GM23338 (cell line): ENCODE measurements around the gene FAM241A. TPM values are rescaled to one million over a fixed set of nuclear protein-coding genes. Genes with fewer than 3 reads are reported as not detected.

Source experiments
- ATAC-seq: fragments of 200-7000 bp; cut with Tn5 transposase; 3 replicates; pipeline ENCODE4 v1.9.1; 2020
- DNase-seq: peaks from one replicate; pipeline ENCODE4 v3.0.0-alpha.2; 2015; ENCODE audit warnings: low spot score
- H2AFZ ChIP-seq: fragments of 200-600 bp; sonication (generic); 2 replicates; pipeline ENCODE4 v1.8.0; 2016; ENCODE audit warnings: antibody characterized with exemption, mild to moderate bottlenecking, moderate library complexity
- H3F3A ChIP-seq: fragments of 200-600 bp; sonication (generic); replicated peaks from 2 replicates; pipeline ENCODE4 v1.8.0; 2017; ENCODE audit warnings: antibody characterized with exemption, mixed run types, low read depth
- H3K27ac ChIP-seq: fragments of 200-600 bp; sonication (generic); 2 replicates; pipeline ENCODE4 v1.6.1; 2016; ENCODE audit warnings: low read depth
- H3K27me3 ChIP-seq: fragments of 200-600 bp; sonication (generic); 2 replicates; pipeline ENCODE4 v1.8.0; 2016; ENCODE audit warnings: mild to moderate bottlenecking, mixed run types, moderate library complexity; ENCODE audit not compliant: insufficient read depth
- H3K36me3 ChIP-seq: fragments of 200-600 bp; sonication (generic); 2 replicates; pipeline ENCODE4 v1.8.0; 2016; ENCODE audit warnings: mild to moderate bottlenecking; ENCODE audit not compliant: insufficient read depth
- H3K4me1 ChIP-seq: fragments of 200-600 bp; sonication (generic); 2 replicates; pipeline ENCODE4 v1.8.0; 2016; ENCODE audit warnings: mild to moderate bottlenecking, moderate library complexity; ENCODE audit not compliant: insufficient read depth
- H3K4me2 ChIP-seq: fragments of 200-600 bp; sonication (generic); 2 replicates; pipeline ENCODE4 v1.7.1; 2017; ENCODE audit warnings: mixed run types
- H3K4me3 ChIP-seq: fragments of 200-600 bp; sonication (generic); 2 replicates; pipeline ENCODE4 v1.6.1; 2016; ENCODE audit warnings: mixed run types
- H3K79me2 ChIP-seq: fragments of 200-600 bp; sonication (generic); replicated peaks from 2 replicates; pipeline ENCODE4 v1.8.0; 2017; ENCODE audit warnings: mild to moderate bottlenecking; ENCODE audit not compliant: insufficient read depth
- H3K9me2 ChIP-seq: fragments of 200-600 bp; sonication (generic); 2 replicates; pipeline ENCODE4 v1.8.0; 2017; ENCODE audit not compliant: insufficient read depth
- H4K20me1 ChIP-seq: fragments of 200-600 bp; sonication (generic); replicated peaks from 2 replicates; pipeline ENCODE4 v1.8.0; 2017; ENCODE audit warnings: mild to moderate bottlenecking; ENCODE audit not compliant: insufficient read depth
- H3K27ac Mint-ChIP-seq: 2 replicates; pipeline ENCODE4 v1.8.0; 2020; ENCODE audit warnings: inconsistent platforms, mild to moderate bottlenecking, moderate library complexity, mixed read lengths
- H3K27me3 Mint-ChIP-seq: 3 replicates; pipeline ENCODE4 v1.8.0; 2022; ENCODE audit warnings: low read depth, mild to moderate bottlenecking, moderate library complexity, mixed read lengths, inconsistent platforms; ENCODE audit not compliant: insufficient read depth, poor library complexity
- H3K36me3 Mint-ChIP-seq: 3 replicates; pipeline ENCODE4 v1.8.0; 2021; ENCODE audit warnings: low read depth, mild to moderate bottlenecking, inconsistent platforms, moderate library complexity, mixed read lengths
- H3K4me1 Mint-ChIP-seq: 3 replicates; pipeline ENCODE4 v1.8.0; 2020; ENCODE audit warnings: mild to moderate bottlenecking, inconsistent platforms, mixed read lengths
- H3K4me3 Mint-ChIP-seq: 3 replicates; pipeline ENCODE4 v1.8.0; 2021; ENCODE audit warnings: moderate library complexity, mild to moderate bottlenecking, inconsistent platforms, mixed read lengths
- H3K9me3 Mint-ChIP-seq: 3 replicates; pipeline ENCODE4 v1.8.0; 2020; ENCODE audit warnings: moderate library complexity, mild to moderate bottlenecking, inconsistent platforms, mixed read lengths
- CREB1 ChIP-seq: fragments of 250-450 bp; sonication (Bioruptor Pico); IDR thresholded peaks from 2 replicates; pipeline ENCODE4 v1.5.0; 2020; ENCODE audit warnings: low read depth, mild to moderate bottlenecking, moderate library complexity
- EZH2 ChIP-seq: fragments of 200-600 bp; sonication (generic); IDR thresholded peaks from one replicate; pipeline ENCODE4 v1.8.0; 2017; ENCODE audit warnings: antibody characterized with exemption, mild to moderate bottlenecking, low read depth; ENCODE audit not compliant: unreplicated experiment
- EZH2phosphoT487 ChIP-seq: fragments of 200-600 bp; sonication (generic); IDR thresholded peaks from one replicate; pipeline ENCODE4 v1.8.1; 2018; ENCODE audit warnings: antibody characterized with exemption; ENCODE audit not compliant: unreplicated experiment
- JUNB ChIP-seq: IDR thresholded peaks from one replicate; pipeline ENCODE4 v1.6.1; 2016; ENCODE audit warnings: antibody characterized with exemption; ENCODE audit not compliant: unreplicated experiment
- NANOG ChIP-seq: IDR thresholded peaks from 2 replicates; pipeline ENCODE4 v1.6.1; 2016; ENCODE audit warnings: antibody characterized with exemption, borderline replicate concordance
- POLR2AphosphoS5 ChIP-seq: IDR thresholded peaks from 2 replicates; pipeline ENCODE4 v1.6.1; 2016; ENCODE audit warnings: antibody characterized with exemption, low read depth
- ZNF331 ChIP-seq: fragments of 250-450 bp; sonication (Bioruptor Pico); IDR thresholded peaks from 2 replicates; pipeline ENCODE4 v1.5.0; 2020; ENCODE audit warnings: low read depth, mild to moderate bottlenecking, moderate library complexity
- polyA plus RNA-seq: library from polyadenylated mRNA; unstranded; fragments of >200 nt; fragmentation: Nextera tagmentation; extraction: Ambion mirVana; gene quantifications from 2 replicates; pipeline ENCODE4 v1.2.1, GENCODE V29; 2016
- total RNA-seq: library from RNA; depleted of rRNA; stranded (reverse); fragments of >200 nt; shearing (Covaris generic); gene quantifications from 2 replicates; pipeline ENCODE4 v1.2.3, GENCODE V29; 2014
- TF ChIP-seq, protein P1 (sequence below): IDR thresholded peaks from 2 replicates; pipeline ENCODE4 v1.6.1; 2016; ENCODE audit warnings: antibody characterized with exemption
- TF ChIP-seq, protein P2 (sequence below): fragments of 250-450 bp; sonication (Bioruptor Pico); IDR thresholded peaks from 2 replicates; pipeline ENCODE4 v1.5.0; 2020; ENCODE audit warnings: mild to moderate bottlenecking, moderate library complexity
- TF ChIP-seq, protein P3 (sequence below), 2 experiments: fragments of 200-600 bp in 1 of 2; sonication (generic) in 1 of 2; conservative IDR thresholded peaks; 2 replicates each; pipeline versions ENCODE4 v1.5.1 to v1.6.1; 2016 to 2017; ENCODE audit warnings: antibody characterized with exemption in 2 of 2, low read depth in 2 of 2, mild to moderate bottlenecking in 2 of 2, moderate library complexity in 1 of 2

FAM241A gene
- total and polyA plus RNA-seq, 2 experiments from 2014 or later = 0.58 to 0.63 TPM

- no peaks in the 10 kb centered on the region for H3K9me2 ChIP-seq
- no peak for TF ChIP-seq ZNF331
- TF ChIP-seq EZH2phosphoT487 = no peak
- TF ChIP-seq POLR2AphosphoS5 = no peak
- TF ChIP-seq, protein P1, sequence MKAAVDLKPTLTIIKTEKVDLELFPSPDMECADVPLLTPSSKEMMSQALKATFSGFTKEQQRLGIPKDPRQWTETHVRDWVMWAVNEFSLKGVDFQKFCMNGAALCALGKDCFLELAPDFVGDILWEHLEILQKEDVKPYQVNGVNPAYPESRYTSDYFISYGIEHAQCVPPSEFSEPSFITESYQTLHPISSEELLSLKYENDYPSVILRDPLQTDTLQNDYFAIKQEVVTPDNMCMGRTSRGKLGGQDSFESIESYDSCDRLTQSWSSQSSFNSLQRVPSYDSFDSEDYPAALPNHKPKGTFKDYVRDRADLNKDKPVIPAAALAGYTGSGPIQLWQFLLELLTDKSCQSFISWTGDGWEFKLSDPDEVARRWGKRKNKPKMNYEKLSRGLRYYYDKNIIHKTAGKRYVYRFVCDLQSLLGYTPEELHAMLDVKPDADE = no peak
- no peak for TF ChIP-seq NANOG
- TF ChIP-seq JUNB = no peak
- no peak for TF ChIP-seq CREB1 (CRISPR knock-in tag)
- TF ChIP-seq, protein P2, sequence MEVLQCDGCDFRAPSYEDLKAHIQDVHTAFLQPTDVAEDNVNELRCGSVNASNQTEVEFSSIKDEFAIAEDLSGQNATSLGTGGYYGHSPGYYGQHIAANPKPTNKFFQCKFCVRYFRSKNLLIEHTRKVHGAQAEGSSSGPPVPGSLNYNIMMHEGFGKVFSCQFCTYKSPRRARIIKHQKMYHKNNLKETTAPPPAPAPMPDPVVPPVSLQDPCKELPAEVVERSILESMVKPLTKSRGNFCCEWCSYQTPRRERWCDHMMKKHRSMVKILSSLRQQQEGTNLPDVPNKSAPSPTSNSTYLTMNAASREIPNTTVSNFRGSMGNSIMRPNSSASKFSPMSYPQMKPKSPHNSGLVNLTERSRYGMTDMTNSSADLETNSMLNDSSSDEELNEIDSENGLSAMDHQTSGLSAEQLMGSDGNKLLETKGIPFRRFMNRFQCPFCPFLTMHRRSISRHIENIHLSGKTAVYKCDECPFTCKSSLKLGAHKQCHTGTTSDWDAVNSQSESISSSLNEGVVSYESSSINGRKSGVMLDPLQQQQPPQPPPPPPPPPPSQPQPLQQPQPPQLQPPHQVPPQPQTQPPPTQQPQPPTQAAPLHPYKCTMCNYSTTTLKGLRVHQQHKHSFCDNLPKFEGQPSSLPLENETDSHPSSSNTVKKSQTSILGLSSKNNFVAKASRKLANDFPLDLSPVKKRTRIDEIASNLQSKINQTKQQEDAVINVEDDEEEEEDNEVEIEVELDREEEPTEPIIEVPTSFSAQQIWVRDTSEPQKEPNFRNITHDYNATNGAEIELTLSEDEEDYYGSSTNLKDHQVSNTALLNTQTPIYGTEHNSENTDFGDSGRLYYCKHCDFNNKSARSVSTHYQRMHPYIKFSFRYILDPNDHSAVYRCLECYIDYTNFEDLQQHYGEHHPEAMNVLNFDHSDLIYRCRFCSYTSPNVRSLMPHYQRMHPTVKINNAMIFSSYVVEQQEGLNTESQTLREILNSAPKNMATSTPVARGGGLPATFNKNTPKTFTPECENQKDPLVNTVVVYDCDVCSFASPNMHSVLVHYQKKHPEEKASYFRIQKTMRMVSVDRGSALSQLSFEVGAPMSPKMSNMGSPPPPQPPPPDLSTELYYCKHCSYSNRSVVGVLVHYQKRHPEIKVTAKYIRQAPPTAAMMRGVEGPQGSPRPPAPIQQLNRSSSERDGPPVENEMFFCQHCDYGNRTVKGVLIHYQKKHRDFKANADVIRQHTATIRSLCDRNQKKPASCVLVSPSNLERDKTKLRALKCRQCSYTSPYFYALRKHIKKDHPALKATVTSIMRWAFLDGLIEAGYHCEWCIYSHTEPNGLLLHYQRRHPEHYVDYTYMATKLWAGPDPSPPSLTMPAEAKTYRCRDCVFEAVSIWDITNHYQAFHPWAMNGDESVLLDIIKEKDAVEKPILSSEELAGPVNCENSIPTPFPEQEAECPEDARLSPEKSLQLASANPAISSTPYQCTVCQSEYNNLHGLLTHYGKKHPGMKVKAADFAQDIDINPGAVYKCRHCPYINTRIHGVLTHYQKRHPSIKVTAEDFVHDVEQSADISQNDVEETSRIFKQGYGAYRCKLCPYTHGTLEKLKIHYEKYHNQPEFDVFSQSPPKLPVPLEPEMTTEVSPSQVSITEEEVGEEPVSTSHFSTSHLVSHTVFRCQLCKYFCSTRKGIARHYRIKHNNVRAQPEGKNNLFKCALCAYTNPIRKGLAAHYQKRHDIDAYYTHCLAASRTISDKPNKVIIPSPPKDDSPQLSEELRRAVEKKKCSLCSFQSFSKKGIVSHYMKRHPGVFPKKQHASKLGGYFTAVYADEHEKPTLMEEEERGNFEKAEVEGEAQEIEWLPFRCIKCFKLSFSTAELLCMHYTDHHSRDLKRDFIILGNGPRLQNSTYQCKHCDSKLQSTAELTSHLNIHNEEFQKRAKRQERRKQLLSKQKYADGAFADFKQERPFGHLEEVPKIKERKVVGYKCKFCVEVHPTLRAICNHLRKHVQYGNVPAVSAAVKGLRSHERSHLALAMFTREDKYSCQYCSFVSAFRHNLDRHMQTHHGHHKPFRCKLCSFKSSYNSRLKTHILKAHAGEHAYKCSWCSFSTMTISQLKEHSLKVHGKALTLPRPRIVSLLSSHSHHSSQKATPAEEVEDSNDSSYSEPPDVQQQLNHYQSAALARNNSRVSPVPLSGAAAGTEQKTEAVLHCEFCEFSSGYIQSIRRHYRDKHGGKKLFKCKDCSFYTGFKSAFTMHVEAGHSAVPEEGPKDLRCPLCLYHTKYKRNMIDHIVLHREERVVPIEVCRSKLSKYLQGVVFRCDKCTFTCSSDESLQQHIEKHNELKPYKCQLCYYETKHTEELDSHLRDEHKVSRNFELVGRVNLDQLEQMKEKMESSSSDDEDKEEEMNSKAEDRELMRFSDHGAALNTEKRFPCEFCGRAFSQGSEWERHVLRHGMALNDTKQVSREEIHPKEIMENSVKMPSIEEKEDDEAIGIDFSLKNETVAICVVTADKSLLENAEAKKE = no peak
- TF ChIP-seq, protein P3, sequence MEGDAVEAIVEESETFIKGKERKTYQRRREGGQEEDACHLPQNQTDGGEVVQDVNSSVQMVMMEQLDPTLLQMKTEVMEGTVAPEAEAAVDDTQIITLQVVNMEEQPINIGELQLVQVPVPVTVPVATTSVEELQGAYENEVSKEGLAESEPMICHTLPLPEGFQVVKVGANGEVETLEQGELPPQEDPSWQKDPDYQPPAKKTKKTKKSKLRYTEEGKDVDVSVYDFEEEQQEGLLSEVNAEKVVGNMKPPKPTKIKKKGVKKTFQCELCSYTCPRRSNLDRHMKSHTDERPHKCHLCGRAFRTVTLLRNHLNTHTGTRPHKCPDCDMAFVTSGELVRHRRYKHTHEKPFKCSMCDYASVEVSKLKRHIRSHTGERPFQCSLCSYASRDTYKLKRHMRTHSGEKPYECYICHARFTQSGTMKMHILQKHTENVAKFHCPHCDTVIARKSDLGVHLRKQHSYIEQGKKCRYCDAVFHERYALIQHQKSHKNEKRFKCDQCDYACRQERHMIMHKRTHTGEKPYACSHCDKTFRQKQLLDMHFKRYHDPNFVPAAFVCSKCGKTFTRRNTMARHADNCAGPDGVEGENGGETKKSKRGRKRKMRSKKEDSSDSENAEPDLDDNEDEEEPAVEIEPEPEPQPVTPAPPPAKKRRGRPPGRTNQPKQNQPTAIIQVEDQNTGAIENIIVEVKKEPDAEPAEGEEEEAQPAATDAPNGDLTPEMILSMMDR (conservative IDR thresholded peaks at IDR 0.05; ENCODE audit: low read depth in 2 of 2) = no peak
- no peak for TF ChIP-seq EZH2
- Mint-ChIP-seq H3K9me3 (peaks cover 7% of the 10 kb centered on the region; the same call in 2 of the 3 replicates), H3K36me3 (no peaks in the 10 kb centered on the region), H3K27ac (no peak overlapping the region), H3K4me1 (no peaks in the 10 kb centered on the region), H3K4me3 (no peak overlapping the region), H3K27me3 (peaks cover 1% of the 10 kb centered on the region)
- ATAC-seq (no peak), DNase-seq (no peak)
- H3K4me2 ChIP-seq = no peak overlapping the region
- no peaks in the 10 kb centered on the region for H3K36me3 ChIP-seq
- no peaks in the 10 kb centered on the region for H3F3A ChIP-seq
- H4K20me1 ChIP-seq = no peaks in the 10 kb centered on the region
- no peak overlapping the region for H3K4me3 ChIP-seq
- no peak overlapping the region for H3K27ac ChIP-seq
- H3K79me2 ChIP-seq = no peaks in the 10 kb centered on the region
- no peaks in the 10 kb centered on the region for H3K27me3 ChIP-seq
- H2AFZ ChIP-seq = no peak overlapping the region
- H3K4me1 ChIP-seq = no peaks in the 10 kb centered on the region
Observed at GRCh38 chr4:112210777-112211176, 65.5 kb downstream of the FAM241A start.
